Measurements from ENCODE around the gene GAREM1. TPM values are rescaled to one million over a fixed set of nuclear protein-coding genes. Genes with fewer than 3 reads are reported as not detected.

Gene GAREM1
- polyA plus RNA-seq, 3 donors = 3.6 to 7.6 (median 5.6) TPM

GRCh38 chr18:32435631-32436500, 34.8 kb downstream of the GAREM1 start:
- WGBS, 3 donors = 49 to 89% (median 84%) methylated on average over 5 of the region's 5 CpGs
- H3K27ac ChIP-seq (ENCODE audit: low read depth, low read length) = no peak overlapping the region

DNA sequence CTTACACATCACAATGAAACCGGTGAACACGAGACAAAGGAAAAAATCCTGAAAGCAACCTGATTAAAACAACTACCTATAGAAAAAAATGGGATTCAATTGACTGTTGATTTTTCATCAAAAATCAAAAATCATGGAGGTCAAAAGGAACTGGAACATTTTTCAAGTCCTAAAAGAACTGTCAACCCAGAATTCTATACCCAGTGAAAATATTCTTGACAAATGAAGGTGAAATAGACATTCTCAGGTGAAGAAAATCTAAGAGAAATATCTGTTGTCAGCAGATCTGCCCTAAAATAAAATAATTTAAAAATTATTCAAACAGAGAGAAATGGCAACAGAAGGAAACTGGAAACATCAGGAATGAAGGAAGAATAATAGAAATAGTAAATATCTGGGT, 38.9 kb downstream of the GAREM1 start:
- WGBS, 3 donors = 73 to 100% (median 91%) methylated on average over 2 of the region's 2 CpGs
- H3K27ac ChIP-seq (ENCODE audit: low read depth, low read length) = no peak overlapping the region

- 76 to 91% (median 86%) methylated on average over 3 of the region's 3 CpGs for WGBS, 3 donors
Measured at GRCh38 chr18:32429402-32429801, 41.3 kb downstream of the GAREM1 start.

DNA sequence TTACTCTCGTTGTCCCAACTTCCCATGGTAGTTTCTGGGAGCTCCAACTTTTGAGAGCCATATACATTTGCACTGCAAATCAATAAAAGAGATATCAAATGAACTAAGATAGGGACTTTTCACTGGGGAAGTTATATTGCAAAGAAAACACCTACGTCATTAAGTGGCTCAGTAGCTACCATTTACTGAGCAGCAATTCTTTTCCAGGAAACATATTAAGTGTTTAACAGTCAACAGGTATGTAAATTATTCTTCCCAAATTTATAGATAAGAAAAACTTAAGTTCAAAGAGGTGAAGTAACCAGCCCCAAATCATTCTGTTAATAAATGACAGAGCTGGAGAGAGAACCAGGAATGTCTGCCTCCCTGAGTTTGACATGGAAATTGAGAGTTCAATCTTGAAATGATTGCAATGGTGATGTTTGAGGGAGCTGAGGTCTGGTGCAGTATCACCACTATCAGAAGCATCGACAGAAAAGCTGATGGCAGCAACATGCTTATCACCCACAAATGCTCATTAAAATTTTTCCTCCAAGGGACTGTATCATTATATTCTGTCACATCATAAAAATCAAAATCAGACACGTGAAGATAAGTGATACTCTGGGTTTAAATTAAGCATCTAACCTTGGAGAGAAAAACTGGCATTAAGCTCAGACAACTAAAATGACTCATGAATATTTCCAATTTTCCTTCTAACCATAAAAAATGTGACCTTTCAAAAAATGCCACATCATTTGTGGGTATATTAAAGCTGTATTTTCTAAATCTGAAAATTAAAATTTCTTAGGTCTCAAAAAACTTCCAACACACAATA, 43.4 kb downstream of the GAREM1 start:
- no peak overlapping the region for H3K27ac ChIP-seq (ENCODE audit: low read depth, low read length)
- 42 to 84% (median 83%) methylated on average over 4 of the region's 4 CpGs for WGBS, 3 donors

More at GRCh38 chr18:32429402-32429801, 41.3 kb downstream of the GAREM1 start:
- no peak overlapping the region for H3K27ac ChIP-seq (ENCODE audit: low read depth, low read length)

DNA sequence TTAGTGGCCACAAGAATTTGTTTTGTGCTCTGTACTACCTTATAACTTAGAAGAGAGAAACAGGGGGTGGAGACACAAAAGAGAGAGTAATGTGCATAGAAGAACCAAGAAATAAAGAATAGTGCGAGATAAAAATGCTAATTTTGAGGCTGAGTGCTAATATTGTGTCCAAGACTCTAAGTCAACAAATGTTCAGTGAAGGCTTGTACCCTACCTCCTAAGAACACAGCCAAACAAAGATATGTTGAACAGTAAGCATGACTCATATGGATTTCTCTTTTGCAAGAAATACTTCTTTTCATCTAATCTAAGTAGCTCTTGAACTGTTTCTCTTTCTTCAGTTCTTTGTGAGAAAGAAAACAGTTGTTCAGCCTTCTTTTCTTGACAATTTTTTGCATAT, 45.2 kb downstream of the GAREM1 start:
- H3K27ac ChIP-seq (ENCODE audit: low read depth, low read length) = no peak overlapping the region
- WGBS, 3 donors = 70 to 84% (median 78%) methylated on average over 1 of the region's 1 CpG

- WGBS, 3 donors = 36 to 53% (median 44%) methylated on average over 1 of the region's 1 CpG
Measured at GRCh38 chr18:32424696-32425095, 46.0 kb downstream of the GAREM1 start.

GRCh38 chr18:32422978-32423740, 47.5 kb downstream of the GAREM1 start:
- WGBS, 3 donors = 89 to 93% (median 89%) methylated on average over 4 of the region's 4 CpGs
- no peak overlapping the region for H3K27ac ChIP-seq (ENCODE audit: low read depth, low read length)

More at GRCh38 chr18:32424696-32425095, 46.0 kb downstream of the GAREM1 start:
- H3K27ac ChIP-seq (ENCODE audit: low read depth, low read length) = no peak overlapping the region

DNA sequence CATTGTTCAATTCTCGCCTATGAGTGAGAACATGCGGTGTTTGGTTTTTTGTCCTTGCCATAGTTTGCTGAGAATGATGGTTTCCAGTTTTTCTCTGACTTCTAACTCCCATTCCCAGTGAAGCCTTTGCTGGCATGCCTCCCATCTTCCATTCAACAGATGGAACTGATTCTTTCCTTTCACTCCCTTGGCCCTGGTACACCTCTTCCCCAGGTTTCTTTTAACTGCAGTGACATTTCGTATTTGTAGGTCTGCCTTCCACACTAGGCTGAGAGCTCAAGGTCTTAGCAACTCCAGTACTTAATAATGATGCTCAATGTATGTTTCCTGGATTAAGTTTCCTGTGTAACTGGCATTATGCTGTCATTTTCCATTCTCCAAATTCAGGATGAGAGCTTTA, 48.5 kb downstream of the GAREM1 start:
- 81 to 92% (median 84%) methylated on average over 3 of the region's 3 CpGs for WGBS, 3 donors
- H3K27ac ChIP-seq (ENCODE audit: low read depth, low read length) = no peak overlapping the region

GRCh38 chr18:32420084-32420750, 50.5 kb downstream of the GAREM1 start:
- 53 to 75% (median 56%) methylated on average over 5 of the region's 5 CpGs for WGBS, 3 donors

GRCh38 chr18:32418148-32418547, 52.5 kb downstream of the GAREM1 start:
- 90 to 93% (median 91%) methylated on average over 5 of the region's 5 CpGs for WGBS, 3 donors

More at GRCh38 chr18:32420084-32420750, 50.5 kb downstream of the GAREM1 start:
- no peak overlapping the region for H3K27ac ChIP-seq (ENCODE audit: low read depth, low read length)

DNA sequence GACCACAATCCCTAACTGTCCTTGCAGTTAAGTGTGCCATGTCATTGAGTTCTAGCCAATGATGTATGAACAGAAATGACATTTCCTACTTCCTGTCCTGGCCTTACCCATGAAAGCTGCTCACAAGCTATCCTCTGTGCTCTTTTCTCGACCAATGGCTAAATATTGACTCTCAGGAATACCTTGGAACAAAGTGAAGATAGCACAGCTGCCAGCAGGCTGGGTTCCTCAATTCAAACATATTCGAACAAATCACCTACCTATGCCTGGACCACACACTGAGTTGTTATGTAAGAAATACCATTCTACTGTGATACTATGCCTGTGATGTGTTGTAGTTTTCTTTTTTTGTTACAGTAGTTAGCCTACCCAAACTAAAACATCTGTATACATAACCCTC, 65.1 kb downstream of the GAREM1 start:
- 46 to 85% (median 80%) methylated on average over 2 of the region's 2 CpGs for WGBS, 3 donors
- no peak overlapping the region for H3K27ac ChIP-seq (ENCODE audit: low read depth, low read length)

More at GRCh38 chr18:32418148-32418547, 52.5 kb downstream of the GAREM1 start:
- no peak overlapping the region for H3K27ac ChIP-seq (ENCODE audit: low read depth, low read length)

DNA sequence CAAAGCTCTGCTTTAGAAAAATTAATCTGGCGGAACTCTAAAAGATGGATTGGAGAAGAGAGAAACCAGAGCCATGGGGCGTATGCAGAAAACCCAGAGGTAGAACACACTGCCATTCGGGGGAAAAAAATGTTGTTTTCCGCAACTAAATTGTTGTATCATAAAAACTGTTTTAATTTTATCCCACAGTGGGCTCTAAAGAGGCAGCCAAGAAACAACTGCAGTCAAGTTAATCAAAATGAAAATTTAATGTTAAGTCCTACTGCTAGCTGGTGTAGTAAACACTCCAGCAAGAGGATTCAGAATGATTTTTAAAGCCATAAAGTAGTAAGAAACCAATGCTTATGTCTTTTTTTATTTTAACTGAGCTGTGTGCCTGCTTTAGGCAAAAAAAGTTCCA, 69.1 kb downstream of the GAREM1 start:
- WGBS, 3 donors = 75 to 90% (median 79%) methylated on average over 4 of the region's 4 CpGs
- H3K27ac ChIP-seq (ENCODE audit: low read depth, low read length) = no peak overlapping the region

- 22 to 73% (median 55%) methylated on average over 3 of the region's 3 CpGs for WGBS, 3 donors
- H3K27ac ChIP-seq (ENCODE audit: low read depth, low read length) = no peak overlapping the region
Measured at GRCh38 chr18:32393407-32393806, 77.3 kb downstream of the GAREM1 start.

DNA sequence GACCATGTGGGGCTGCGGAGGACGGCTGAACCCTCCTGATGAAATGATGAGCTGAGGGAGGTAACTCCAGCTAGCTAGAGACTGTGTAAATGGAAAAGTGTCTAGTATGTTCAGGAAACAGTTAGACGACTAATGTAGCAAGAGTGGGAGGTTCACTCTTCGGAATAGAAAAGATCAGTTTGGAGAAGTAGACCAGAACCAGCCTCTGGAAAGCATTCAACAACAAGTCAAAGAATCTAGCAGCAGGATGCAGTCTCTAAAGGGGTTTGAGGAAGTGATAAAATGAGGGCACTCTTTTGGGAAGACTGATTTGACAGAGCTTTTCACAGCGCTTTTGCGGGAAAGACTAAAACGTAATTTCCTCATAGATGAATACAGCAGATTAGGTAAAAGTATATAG, 79.6 kb downstream of the GAREM1 start:
- WGBS, 3 donors = 65 to 89% (median 68%) methylated on average over 7 of the region's 7 CpGs
- no peak overlapping the region for H3K27ac ChIP-seq (ENCODE audit: low read depth, low read length)

DNA sequence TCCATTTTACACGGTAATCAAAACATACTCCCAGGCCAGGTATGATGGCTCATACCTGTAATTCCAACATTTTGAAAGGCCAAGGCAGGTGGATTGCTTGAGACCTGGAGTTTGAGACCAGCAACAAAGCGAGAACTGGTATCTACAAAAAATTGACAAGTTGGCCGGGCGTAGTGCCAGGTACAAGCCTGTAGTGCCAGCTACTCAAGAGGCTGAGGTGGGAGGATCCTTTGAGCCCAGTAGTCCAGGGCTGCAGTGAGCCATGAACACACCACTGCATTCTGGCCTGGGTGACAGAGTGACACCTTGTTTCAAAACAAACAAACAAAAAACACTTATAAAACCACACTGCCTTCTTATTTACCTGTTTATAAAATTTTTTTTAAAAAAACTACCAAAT, 80.8 kb downstream of the GAREM1 start:
- no peak overlapping the region for H3K27ac ChIP-seq (ENCODE audit: low read depth, low read length)
- WGBS, 3 donors = 45 to 92% (median 84%) methylated on average over 4 of the region's 4 CpGs

DNA sequence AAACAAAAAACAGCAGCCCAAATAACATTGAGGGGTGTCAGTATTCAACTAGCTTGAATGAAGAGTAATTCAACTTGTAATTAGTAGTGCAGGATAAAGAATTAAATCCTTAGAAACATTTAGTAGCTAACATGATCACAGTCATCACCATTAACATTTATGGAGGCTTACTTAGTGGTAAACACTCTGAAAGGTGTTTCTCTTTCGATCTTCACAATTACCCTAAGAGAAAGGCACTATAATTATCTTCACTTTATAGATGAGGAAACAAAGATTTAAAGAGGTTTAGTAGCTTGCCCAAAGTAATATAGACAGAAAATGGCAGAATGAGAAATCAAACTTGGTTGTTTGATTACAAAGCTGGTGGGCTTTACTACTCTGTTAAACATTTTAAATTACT, 81.5 kb downstream of the GAREM1 start:
- H3K27ac ChIP-seq (ENCODE audit: low read depth, low read length) = no peak overlapping the region
- WGBS, 3 donors = 85 to 97% (median 95%) methylated on average over 1 of the region's 1 CpG

DNA sequence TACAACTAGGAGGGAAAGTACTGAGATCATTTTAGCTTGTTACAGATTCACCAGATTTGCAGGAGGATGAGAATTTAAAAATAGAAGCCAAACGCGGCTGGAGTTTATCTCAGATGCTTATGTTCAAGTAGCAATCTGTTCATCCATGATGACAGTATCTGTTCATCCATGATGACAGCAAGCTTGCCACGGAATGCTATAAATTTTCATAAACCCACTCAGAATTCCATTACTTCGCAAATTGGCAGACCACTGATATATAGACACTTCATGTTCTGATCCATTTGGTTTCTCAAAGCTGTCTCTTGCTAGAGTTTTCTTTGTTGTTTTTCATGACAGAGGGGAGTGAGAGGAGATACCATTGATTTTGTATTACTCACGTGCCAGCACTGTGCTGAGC, 84.2 kb downstream of the GAREM1 start:
- no peak overlapping the region for H3K27ac ChIP-seq (ENCODE audit: low read depth, low read length)
- 78 to 86% (median 81%) methylated on average over 5 of the region's 5 CpGs for WGBS, 3 donors
